Measurements from ENCODE around the gene MT2A.
A peak's percentile ranks its signal among the peaks of the same experiment; 100 is the strongest.

The MT2A gene

GRCh38 chr16:56640076-56640475 is 31.7 kb downstream of the MT2A start:
- DNase-seq (ENCODE audit: low spot score) = no peak
- TF ChIP-seq, protein P1, sequence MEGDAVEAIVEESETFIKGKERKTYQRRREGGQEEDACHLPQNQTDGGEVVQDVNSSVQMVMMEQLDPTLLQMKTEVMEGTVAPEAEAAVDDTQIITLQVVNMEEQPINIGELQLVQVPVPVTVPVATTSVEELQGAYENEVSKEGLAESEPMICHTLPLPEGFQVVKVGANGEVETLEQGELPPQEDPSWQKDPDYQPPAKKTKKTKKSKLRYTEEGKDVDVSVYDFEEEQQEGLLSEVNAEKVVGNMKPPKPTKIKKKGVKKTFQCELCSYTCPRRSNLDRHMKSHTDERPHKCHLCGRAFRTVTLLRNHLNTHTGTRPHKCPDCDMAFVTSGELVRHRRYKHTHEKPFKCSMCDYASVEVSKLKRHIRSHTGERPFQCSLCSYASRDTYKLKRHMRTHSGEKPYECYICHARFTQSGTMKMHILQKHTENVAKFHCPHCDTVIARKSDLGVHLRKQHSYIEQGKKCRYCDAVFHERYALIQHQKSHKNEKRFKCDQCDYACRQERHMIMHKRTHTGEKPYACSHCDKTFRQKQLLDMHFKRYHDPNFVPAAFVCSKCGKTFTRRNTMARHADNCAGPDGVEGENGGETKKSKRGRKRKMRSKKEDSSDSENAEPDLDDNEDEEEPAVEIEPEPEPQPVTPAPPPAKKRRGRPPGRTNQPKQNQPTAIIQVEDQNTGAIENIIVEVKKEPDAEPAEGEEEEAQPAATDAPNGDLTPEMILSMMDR (IDR thresholded peaks at IDR 0.05; ENCODE audit: poor library complexity, severe bottlenecking) = no peak
- no peak for ATAC-seq (ENCODE audit: low read depth)
- Histone ChIP-seq H3K9me3 (ENCODE audit: severe bottlenecking) (no peaks in the 10 kb centered on the region), H3K27ac (ENCODE audit: poor library complexity, severe bottlenecking) (no peak overlapping the region), H3K4me1 (ENCODE audit: insufficient read depth, poor library complexity, severe bottlenecking) (no peaks in the 10 kb centered on the region), H3K36me3 (ENCODE audit: low read depth) (no peaks in the 10 kb centered on the region), H3K4me3 (ENCODE audit: severe bottlenecking) (no peak overlapping the region), H3K27me3 (ENCODE audit: insufficient read depth, poor library complexity, severe bottlenecking) (no peaks in the 10 kb centered on the region)

GRCh38 chr16:56641166-56641565 is 32.8 kb downstream of the MT2A start:
- no peak for ATAC-seq (ENCODE audit: low read depth)
- no peaks in the 10 kb centered on the region for H3K36me3 ChIP-seq (ENCODE audit: low read depth)
- no peak overlapping the region for H3K27ac ChIP-seq (ENCODE audit: poor library complexity, severe bottlenecking)
- H3K9me3 ChIP-seq (ENCODE audit: severe bottlenecking) = no peaks in the 10 kb centered on the region
- H3K27me3 ChIP-seq (ENCODE audit: insufficient read depth, poor library complexity, severe bottlenecking) = no peaks in the 10 kb centered on the region
- no peak for DNase-seq (ENCODE audit: low spot score)
- H3K4me3 ChIP-seq (ENCODE audit: severe bottlenecking) = no peak overlapping the region
- no peaks in the 10 kb centered on the region for H3K4me1 ChIP-seq (ENCODE audit: insufficient read depth, poor library complexity, severe bottlenecking)
- TF ChIP-seq, protein P1 (IDR thresholded peaks at IDR 0.05; ENCODE audit: poor library complexity, severe bottlenecking) = no peak

DNA sequence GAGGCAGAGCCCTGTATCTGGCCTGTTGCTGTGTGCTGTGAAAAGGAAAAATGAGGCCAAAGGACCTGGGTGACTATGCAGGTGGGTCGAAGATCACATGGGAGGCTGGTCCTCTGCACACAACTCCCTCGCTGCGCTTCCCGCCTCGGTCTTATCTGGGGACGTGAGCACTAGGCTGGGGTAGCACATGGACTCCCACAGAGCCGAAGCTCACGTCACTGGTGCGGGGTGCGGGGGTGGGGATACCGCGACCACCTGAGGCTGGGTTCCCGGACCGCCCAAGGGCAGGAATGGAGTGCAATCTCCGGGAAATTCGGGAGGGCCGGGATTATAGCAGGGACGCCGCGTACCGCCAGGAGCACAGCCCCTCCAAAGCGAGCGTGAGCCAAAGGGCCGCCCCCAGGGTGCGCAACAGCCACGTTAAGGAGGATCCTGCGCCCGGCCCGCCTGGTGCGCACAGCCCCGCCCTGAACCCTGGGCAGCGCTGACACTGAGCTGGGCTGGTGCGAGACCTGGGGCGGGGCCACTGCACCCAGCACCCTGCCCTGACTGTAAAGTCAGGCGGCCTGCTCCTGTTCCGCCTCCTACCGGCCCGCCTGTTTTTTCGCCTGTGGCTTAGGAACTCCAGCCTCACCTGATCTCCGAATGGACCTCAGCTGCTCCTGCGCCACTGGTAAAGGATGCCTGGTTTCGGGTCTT is 34.8 kb downstream of the MT2A start:
- no peaks in the 10 kb centered on the region for H3K4me1 ChIP-seq (ENCODE audit: insufficient read depth, poor library complexity, severe bottlenecking)
- H3K27ac ChIP-seq (ENCODE audit: poor library complexity, severe bottlenecking) = no peak overlapping the region

GRCh38 chr16:56643833-56644232 is 35.4 kb downstream of the MT2A start:
- Histone ChIP-seq H3K27me3 (ENCODE audit: insufficient read depth, poor library complexity, severe bottlenecking) (no peaks in the 10 kb centered on the region), H3K4me3 (ENCODE audit: severe bottlenecking) (no peak overlapping the region), H3K9me3 (ENCODE audit: severe bottlenecking) (no peaks in the 10 kb centered on the region), H3K36me3 (ENCODE audit: low read depth) (no peaks in the 10 kb centered on the region), H3K27ac (ENCODE audit: poor library complexity, severe bottlenecking) (no peak overlapping the region), H3K4me1 (ENCODE audit: insufficient read depth, poor library complexity, severe bottlenecking) (no peaks in the 10 kb centered on the region)
- no peak for ATAC-seq (ENCODE audit: low read depth)
- DNase-seq (ENCODE audit: low spot score) = no peak
- TF ChIP-seq, protein P1 (IDR thresholded peaks at IDR 0.05; ENCODE audit: poor library complexity, severe bottlenecking) = no peak

More for the DNA sequence above, 34.8 kb downstream of the MT2A start:
- TF ChIP-seq, protein P1 (IDR thresholded peaks at IDR 0.05; ENCODE audit: poor library complexity, severe bottlenecking) = peak; percentile 30
- Histone ChIP-seq H3K27me3 (ENCODE audit: insufficient read depth, poor library complexity, severe bottlenecking) (no peaks in the 10 kb centered on the region), H3K36me3 (ENCODE audit: low read depth) (no peaks in the 10 kb centered on the region), H3K9me3 (ENCODE audit: severe bottlenecking) (no peaks in the 10 kb centered on the region), H3K4me3 (ENCODE audit: severe bottlenecking) (no peak overlapping the region)
- ATAC-seq (ENCODE audit: low read depth) (peak; percentile 88), DNase-seq (ENCODE audit: low spot score) (no peak)

DNA sequence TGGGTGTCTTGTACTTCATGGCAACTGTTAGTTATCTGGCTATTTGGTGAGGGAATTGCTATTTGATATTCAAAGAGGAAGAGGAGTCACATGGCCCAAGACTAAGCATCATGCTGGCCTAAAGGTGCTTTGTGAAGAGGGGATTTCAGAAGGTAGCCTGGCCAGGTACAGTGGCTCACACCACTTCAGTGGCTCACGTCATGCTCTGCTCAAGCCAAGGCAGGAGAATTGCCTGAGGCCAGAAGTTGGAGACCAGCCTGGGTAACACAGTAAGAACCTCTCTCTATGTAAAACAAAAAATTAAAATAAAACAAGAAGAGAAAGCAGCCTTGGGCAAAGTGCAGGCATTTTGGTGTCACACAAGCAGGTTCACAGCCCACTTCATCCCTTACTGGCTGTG is 36.9 kb downstream of the MT2A start:
- no peak for DNase-seq (ENCODE audit: low spot score)
- Histone ChIP-seq H3K27ac (ENCODE audit: poor library complexity, severe bottlenecking) (no peak overlapping the region), H3K9me3 (ENCODE audit: severe bottlenecking) (no peaks in the 10 kb centered on the region), H3K27me3 (ENCODE audit: insufficient read depth, poor library complexity, severe bottlenecking) (no peaks in the 10 kb centered on the region), H3K36me3 (ENCODE audit: low read depth) (no peaks in the 10 kb centered on the region), H3K4me3 (ENCODE audit: severe bottlenecking) (no peak overlapping the region), H3K4me1 (ENCODE audit: insufficient read depth, poor library complexity, severe bottlenecking) (peaks cover 14% of the 10 kb centered on the region)
- TF ChIP-seq, protein P1 (IDR thresholded peaks at IDR 0.05; ENCODE audit: poor library complexity, severe bottlenecking) = no peak
- no peak for ATAC-seq (ENCODE audit: low read depth)
